GM19023 (cell line): ENCODE results near the gene BANF2.
"Not testable (repeated sequence)": the region's sequence is repeated elsewhere in the genome, so short reads cannot be mapped to it uniquely, and the experiment has no call there.

ENCODE experiments used
- ATAC-seq: cut with Tn5 transposase; IDR thresholded peaks from one replicate; pipeline ENCODE4 v1.9.1; 2021; ENCODE audit warnings: mild to moderate bottlenecking, moderate library complexity; ENCODE audit not compliant: unreplicated experiment

The BANF2 gene

GRCh38 chr20:17682103-17682888 lies 17.5 kb upstream of the BANF2 start, which contains the start of gene RRBP1:
Gene RRBP1, minus strand, starts transcription at chr20:17682242. Its CDS starts 21,735 bp downstream, at chr20:17660507.
- ATAC-seq = peak; percentile 91

- no peak for ATAC-seq
These were observed 16.9 kb upstream of the BANF2 start for GRCh38 chr20:17682889-17683198.

GRCh38 chr20:17683218-17684076 lies 16.3 kb upstream of the BANF2 start:
- no peak for ATAC-seq

GRCh38 chr20:17684077-17684888 lies 15.5 kb upstream of the BANF2 start:
- ATAC-seq = no peak

GRCh38 chr20:17685168-17685567 lies 14.6 kb upstream of the BANF2 start:
- no peak for ATAC-seq

- no peak for ATAC-seq
These were observed 12.0 kb upstream of the BANF2 start for GRCh38 chr20:17687800-17688199.

- no peak for ATAC-seq
These were observed 10.8 kb upstream of the BANF2 start for GRCh38 chr20:17688965-17689364.

GRCh38 chr20:17690144-17690543 lies 9.6 kb upstream of the BANF2 start:
- ATAC-seq = no peak

- ATAC-seq = no peak
These were observed 8.0 kb upstream of the BANF2 start for GRCh38 chr20:17691758-17692157.

GRCh38 chr20:17693444-17694001 lies 6.2 kb upstream of the BANF2 start:
- no peak for ATAC-seq

- ATAC-seq = no peak
These were observed 5.0 kb upstream of the BANF2 start for GRCh38 chr20:17694767-17695166.

- no peak for ATAC-seq
These were observed 3.5 kb upstream of the BANF2 start for GRCh38 chr20:17696287-17696686.

GRCh38 chr20:17697171-17697570 lies 2.6 kb upstream of the BANF2 start:
- no peak for ATAC-seq

- ATAC-seq = no peak
These were observed 1.4 kb upstream of the BANF2 start for GRCh38 chr20:17698384-17698783.

GRCh38 chr20:17700637-17701036 lies 871 bp downstream of the BANF2 start:
- ATAC-seq = no peak

GRCh38 chr20:17701826-17702225 lies 2.1 kb downstream of the BANF2 start:
- no peak for ATAC-seq

- no peak for ATAC-seq
These were observed 5.0 kb downstream of the BANF2 start for GRCh38 chr20:17704589-17705317.

- ATAC-seq = no peak
These were observed 6.2 kb downstream of the BANF2 start for GRCh38 chr20:17705916-17706315.

GRCh38 chr20:17706632-17707031 lies 6.9 kb downstream of the BANF2 start:
- no peak for ATAC-seq

- not testable (repeated sequence) for ATAC-seq
These were observed 8.2 kb downstream of the BANF2 start for GRCh38 chr20:17707951-17708350.
